ENCODE data around the gene BRWD1. TPM values are rescaled to one million over a fixed set of nuclear protein-coding genes. Genes with fewer than 3 reads are reported as not detected.

Gene BRWD1
- total RNA-seq, 1 experiment from 2014 or later = 37.1 TPM

DNA sequence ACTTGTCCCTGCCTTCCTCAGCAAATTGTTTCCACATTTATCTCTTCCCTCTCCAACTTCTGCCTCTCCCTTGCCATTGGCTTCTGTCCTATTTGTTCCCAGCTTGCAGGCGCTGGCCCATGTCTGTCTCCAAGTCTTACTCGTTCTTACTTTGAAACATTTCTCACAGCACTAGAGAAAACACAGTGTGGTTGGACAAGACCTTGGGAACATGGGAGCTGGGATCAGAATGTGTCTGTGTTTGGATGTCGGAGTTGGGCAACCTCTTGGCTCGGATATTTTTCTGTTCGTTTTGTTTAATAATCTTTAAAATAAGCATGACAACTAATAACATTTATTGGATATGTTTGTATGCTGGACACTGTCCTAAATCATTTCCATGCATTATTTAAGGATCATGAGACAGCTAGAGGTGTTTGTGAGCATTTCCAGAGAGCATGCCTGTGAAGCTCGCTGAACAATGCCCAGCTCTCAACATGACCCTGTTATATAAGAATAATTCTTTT, 5.9 kb upstream of the BRWD1 start:
- Mint-ChIP-seq H3K4me3 (ENCODE audit: unreplicated experiment) (no peak overlapping the region), H3K9me3 (ENCODE audit: unreplicated experiment) (no peaks in the 10 kb centered on the region), H3K27me3 (ENCODE audit: insufficient read depth, unreplicated experiment) (no peaks in the 10 kb centered on the region), H3K4me1 (ENCODE audit: low read depth, unreplicated experiment) (peaks cover 45% of the 10 kb centered on the region), H3K36me3 (ENCODE audit: insufficient read depth, unreplicated experiment) (peaks cover 9% of the 10 kb centered on the region), H3K27ac (ENCODE audit: unreplicated experiment) (no peak overlapping the region)
- BruUV-seq (replicated peaks) = no TSS peak
- Histone ChIP-seq H3K4me3 (ENCODE audit: low read depth, low read length) (no peak overlapping the region), H3K4me1 (peaks cover 38% of the 10 kb centered on the region), H3K27me3 (replicated peaks; ENCODE audit: control insufficient read depth, insufficient read depth, low read length) (no peaks in the 10 kb centered on the region), H3K9me3 (no peaks in the 10 kb centered on the region), H3K36me3 (ENCODE audit: control insufficient read depth, insufficient read depth, low read length) (no peaks in the 10 kb centered on the region)
- no peak for DNase-seq
- intact Hi-C loops (cut with micrococcal nuclease; ENCODE audit: unreplicated experiment) = loop anchor here (10.0 kb wide), 1 partner anchor 125 kb away; the partner anchor contains the start of gene LCA5L
- TF ChIP-seq, protein P1, sequence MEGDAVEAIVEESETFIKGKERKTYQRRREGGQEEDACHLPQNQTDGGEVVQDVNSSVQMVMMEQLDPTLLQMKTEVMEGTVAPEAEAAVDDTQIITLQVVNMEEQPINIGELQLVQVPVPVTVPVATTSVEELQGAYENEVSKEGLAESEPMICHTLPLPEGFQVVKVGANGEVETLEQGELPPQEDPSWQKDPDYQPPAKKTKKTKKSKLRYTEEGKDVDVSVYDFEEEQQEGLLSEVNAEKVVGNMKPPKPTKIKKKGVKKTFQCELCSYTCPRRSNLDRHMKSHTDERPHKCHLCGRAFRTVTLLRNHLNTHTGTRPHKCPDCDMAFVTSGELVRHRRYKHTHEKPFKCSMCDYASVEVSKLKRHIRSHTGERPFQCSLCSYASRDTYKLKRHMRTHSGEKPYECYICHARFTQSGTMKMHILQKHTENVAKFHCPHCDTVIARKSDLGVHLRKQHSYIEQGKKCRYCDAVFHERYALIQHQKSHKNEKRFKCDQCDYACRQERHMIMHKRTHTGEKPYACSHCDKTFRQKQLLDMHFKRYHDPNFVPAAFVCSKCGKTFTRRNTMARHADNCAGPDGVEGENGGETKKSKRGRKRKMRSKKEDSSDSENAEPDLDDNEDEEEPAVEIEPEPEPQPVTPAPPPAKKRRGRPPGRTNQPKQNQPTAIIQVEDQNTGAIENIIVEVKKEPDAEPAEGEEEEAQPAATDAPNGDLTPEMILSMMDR (IDR thresholded peaks at IDR 0.05; ENCODE audit: insufficient read depth in 1 of 2, low read depth in 1 of 2, low read length in 1 of 2, severe bottlenecking in 1 of 2, unreplicated experiment in 1 of 2) = no peak
- CTCF ChIA-PET = no interaction called here
- POLR2A ChIA-PET = no interaction called here

DNA sequence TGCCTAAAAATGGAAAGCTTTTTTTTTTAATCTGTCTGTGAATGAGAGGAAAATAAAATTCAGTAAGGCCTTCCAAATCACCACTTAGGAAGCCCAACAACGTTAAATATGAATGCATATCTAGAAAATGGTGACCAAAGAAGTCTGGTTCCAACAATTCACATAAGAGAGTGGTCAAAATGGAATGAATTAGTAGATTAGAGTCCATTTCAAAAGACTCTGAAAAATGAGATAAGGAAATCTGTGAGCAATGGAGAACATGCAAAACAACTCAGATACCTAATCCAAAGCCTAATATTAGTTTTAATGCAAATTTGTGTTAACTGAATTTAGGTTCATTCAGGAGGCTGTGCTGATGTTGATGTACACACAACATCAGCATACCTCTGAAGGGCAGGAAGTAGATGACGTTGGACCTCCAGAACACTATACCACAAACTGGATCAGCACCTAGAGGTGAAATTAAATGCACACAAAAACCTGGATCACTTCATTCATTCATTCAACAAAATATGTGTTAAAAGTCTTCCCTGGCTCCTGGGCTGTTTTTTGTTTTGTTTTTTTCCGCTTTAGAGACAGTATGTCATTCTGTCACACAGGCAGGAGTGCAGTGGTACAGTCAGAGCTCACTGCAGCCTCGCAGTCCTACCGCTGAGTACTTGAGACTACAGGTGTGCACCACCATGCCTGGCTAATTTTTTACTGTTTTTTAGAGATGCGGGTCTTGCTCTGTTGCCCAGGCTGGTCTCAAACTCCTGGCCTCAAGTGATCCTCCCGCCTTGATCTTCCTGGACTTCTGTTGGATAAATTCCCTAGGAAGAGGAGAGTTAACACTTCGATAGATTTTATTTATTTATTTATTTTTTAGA, 4.9 kb upstream of the BRWD1 start:
- Mint-ChIP-seq H3K4me3 (ENCODE audit: unreplicated experiment) (no peak overlapping the region), H3K9me3 (ENCODE audit: unreplicated experiment) (no peaks in the 10 kb centered on the region), H3K4me1 (ENCODE audit: low read depth, unreplicated experiment) (peaks cover 46% of the 10 kb centered on the region), H3K36me3 (ENCODE audit: insufficient read depth, unreplicated experiment) (peaks cover 19% of the 10 kb centered on the region), H3K27ac (ENCODE audit: unreplicated experiment) (no peak overlapping the region), H3K27me3 (ENCODE audit: insufficient read depth, unreplicated experiment) (no peaks in the 10 kb centered on the region)
- Histone ChIP-seq H3K9me3 (no peaks in the 10 kb centered on the region), H3K4me3 (ENCODE audit: low read depth, low read length) (no peak overlapping the region), H3K4me1 (peaks cover 38% of the 10 kb centered on the region), H3K36me3 (ENCODE audit: control insufficient read depth, insufficient read depth, low read length) (no peaks in the 10 kb centered on the region), H3K27me3 (replicated peaks; ENCODE audit: control insufficient read depth, insufficient read depth, low read length) (no peaks in the 10 kb centered on the region)
- DNase-seq = no peak
- POLR2A ChIA-PET = no interaction called here
- BruUV-seq (replicated peaks) = no TSS peak
- intact Hi-C loops (cut with micrococcal nuclease; ENCODE audit: unreplicated experiment) = loop anchor here (10.0 kb wide), 1 partner anchor 126 kb away; the partner anchor contains the start of gene LCA5L
- TF ChIP-seq, protein P1 (IDR thresholded peaks at IDR 0.05; ENCODE audit: insufficient read depth in 1 of 2, low read depth in 1 of 2, low read length in 1 of 2, severe bottlenecking in 1 of 2, unreplicated experiment in 1 of 2) = no peak
- CTCF ChIA-PET = no interaction called here

DNA sequence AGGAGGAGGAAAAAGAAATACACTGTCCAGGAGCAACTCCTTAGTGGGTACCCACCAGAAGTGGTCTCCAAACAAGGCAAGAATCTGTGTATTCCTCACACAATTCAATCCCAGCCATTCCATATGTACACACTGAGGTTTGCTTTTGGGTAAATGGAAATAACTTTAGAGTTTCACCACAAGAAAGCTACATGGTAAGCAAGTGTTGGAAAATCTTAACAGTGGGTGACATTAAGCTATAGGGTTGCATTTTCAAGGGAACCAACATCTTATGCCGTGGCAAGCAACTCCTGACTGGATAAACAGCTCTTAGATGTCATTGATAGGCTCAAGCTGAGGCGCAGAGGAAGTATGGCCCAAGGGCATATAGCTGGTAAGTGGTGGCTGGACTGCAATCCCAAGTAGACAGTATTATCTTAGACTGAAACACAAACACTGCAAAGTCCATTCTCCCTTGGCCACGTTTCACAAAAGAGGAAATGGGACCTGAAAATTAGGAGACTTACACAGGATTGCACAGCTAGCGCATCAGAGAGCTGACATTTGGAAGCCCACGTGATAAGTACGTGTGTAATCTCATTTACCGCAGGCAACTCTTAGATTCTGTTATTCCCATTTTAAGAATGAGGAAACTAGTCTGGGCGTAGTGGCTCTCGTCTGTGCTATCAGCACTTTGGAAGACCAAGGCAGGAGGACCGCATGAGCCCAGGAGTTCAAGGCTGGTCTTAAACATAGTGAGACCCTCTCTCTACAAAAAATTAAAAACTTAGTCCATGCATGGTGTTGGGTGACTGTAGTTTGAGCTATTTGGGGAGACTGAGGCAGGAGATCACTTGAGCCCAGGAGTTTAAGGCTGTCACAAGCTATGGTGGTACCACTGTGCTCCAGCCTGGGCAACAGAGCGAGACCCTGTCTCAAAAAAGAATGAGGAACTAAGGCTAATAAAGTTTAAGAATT, 4.0 kb upstream of the BRWD1 start:
- H3K9me3 Mint-ChIP-seq (ENCODE audit: unreplicated experiment) = no peaks in the 10 kb centered on the region
- intact Hi-C loops (cut with micrococcal nuclease; ENCODE audit: unreplicated experiment) = loop anchor here (2.0 to 10.0 kb wide), 2 partner anchors 13 to 127 kb away; partner anchors contain the start of gene LCA5L
- BruUV-seq (replicated peaks) = no TSS peak

More for the DNA sequence above, 4.0 kb upstream of the BRWD1 start:
- ChIA-PET CTCF (no interaction called here), POLR2A (interaction anchor here (0.9 to 1.0 kb wide), 2 partner anchors 70 to 81 kb away, joined by 3 read pairs; no protein-coding TSS in a partner anchor)
- H3K27ac Mint-ChIP-seq (ENCODE audit: unreplicated experiment) = peak overlapping the region; percentile 59
- TF ChIP-seq, protein P1 (IDR thresholded peaks at IDR 0.05; ENCODE audit: insufficient read depth in 1 of 2, low read depth in 1 of 2, low read length in 1 of 2, severe bottlenecking in 1 of 2, unreplicated experiment in 1 of 2) = no peak
- Histone ChIP-seq H3K4me1 (peaks cover 34% of the 10 kb centered on the region), H3K4me3 (ENCODE audit: low read depth, low read length) (no peak overlapping the region), H3K36me3 (ENCODE audit: control insufficient read depth, insufficient read depth, low read length) (no peaks in the 10 kb centered on the region), H3K9me3 (no peaks in the 10 kb centered on the region), H3K27me3 (replicated peaks; ENCODE audit: control insufficient read depth, insufficient read depth, low read length) (no peaks in the 10 kb centered on the region)
- H3K4me3 Mint-ChIP-seq (ENCODE audit: unreplicated experiment) = no peak overlapping the region
- DNase-seq = peak; percentile 70 to 74
- H3K27me3 Mint-ChIP-seq (ENCODE audit: insufficient read depth, unreplicated experiment) = no peaks in the 10 kb centered on the region
- H3K36me3 Mint-ChIP-seq (ENCODE audit: insufficient read depth, unreplicated experiment) = peaks cover 22% of the 10 kb centered on the region
- peaks cover 40% of the 10 kb centered on the region for H3K4me1 Mint-ChIP-seq (ENCODE audit: low read depth, unreplicated experiment)

Data from Caco-2 (cell line).